KMS-11 (cell line): ENCODE measurements around the gene FPR1.

Source experiments
- H2AFZ ChIP-seq: fragments of 200-600 bp; sonication (generic); 2 replicates; pipeline ENCODE4 v1.6.1; 2016; ENCODE audit warnings: antibody characterized with exemption, mixed run types, low read depth
- H3K27ac ChIP-seq: fragments of 200-600 bp; sonication (generic); 2 replicates; pipeline ENCODE4 v1.6.1; 2016; ENCODE audit warnings: mild to moderate bottlenecking, mixed run types
- H3K27me3 ChIP-seq: fragments of 200-600 bp; sonication (generic); 2 replicates; pipeline ENCODE4 v1.6.1; 2017; ENCODE audit warnings: mild to moderate bottlenecking, low read depth, mixed run types, moderate library complexity; ENCODE audit not compliant: insufficient read depth
- H3K36me3 ChIP-seq: fragments of 200-600 bp; sonication (generic); 2 replicates; pipeline ENCODE4 v1.6.1; 2017; ENCODE audit warnings: mild to moderate bottlenecking, mixed run types; ENCODE audit not compliant: insufficient read depth
- H3K4me1 ChIP-seq: fragments of 200-600 bp; sonication (generic); 2 replicates; pipeline ENCODE4 v1.6.1; 2016; ENCODE audit warnings: mild to moderate bottlenecking, low read depth, mixed run types; ENCODE audit not compliant: poor library complexity, severe bottlenecking
- H3K4me2 ChIP-seq: fragments of 200-600 bp; sonication (generic); 2 replicates; pipeline ENCODE4 v1.7.0; 2016; ENCODE audit warnings: mild to moderate bottlenecking, mixed run types
- H3K4me3 ChIP-seq: fragments of 200-600 bp; sonication (generic); IDR thresholded peaks from 2 replicates; pipeline ENCODE4 v1.6.1; 2017; ENCODE audit warnings: low read depth, low read length, mixed read lengths; ENCODE audit not compliant: insufficient read depth
- H3K79me2 ChIP-seq: fragments of 200-600 bp; sonication (generic); 2 replicates; pipeline ENCODE4 v1.6.1; 2016; ENCODE audit warnings: low read depth, mixed run types; ENCODE audit not compliant: insufficient read depth
- H3K9ac ChIP-seq: fragments of 200-600 bp; sonication (generic); 2 replicates; pipeline ENCODE4 v1.6.1; 2016; ENCODE audit warnings: mild to moderate bottlenecking, mixed run types
- H4K20me1 ChIP-seq: fragments of 200-600 bp; sonication (generic); 2 replicates; pipeline ENCODE4 v1.6.1; 2016; ENCODE audit warnings: mild to moderate bottlenecking, mixed run types; ENCODE audit not compliant: insufficient read depth
- TF ChIP-seq, protein P1 (sequence below): fragments of 200-600 bp; sonication (generic); conservative IDR thresholded peaks from 2 replicates; pipeline ENCODE4 v1.6.1; 2017; ENCODE audit warnings: low read depth, mild to moderate bottlenecking, antibody characterized with exemption, low read length, moderate library complexity, mixed read lengths

The FPR1 gene

DNA sequence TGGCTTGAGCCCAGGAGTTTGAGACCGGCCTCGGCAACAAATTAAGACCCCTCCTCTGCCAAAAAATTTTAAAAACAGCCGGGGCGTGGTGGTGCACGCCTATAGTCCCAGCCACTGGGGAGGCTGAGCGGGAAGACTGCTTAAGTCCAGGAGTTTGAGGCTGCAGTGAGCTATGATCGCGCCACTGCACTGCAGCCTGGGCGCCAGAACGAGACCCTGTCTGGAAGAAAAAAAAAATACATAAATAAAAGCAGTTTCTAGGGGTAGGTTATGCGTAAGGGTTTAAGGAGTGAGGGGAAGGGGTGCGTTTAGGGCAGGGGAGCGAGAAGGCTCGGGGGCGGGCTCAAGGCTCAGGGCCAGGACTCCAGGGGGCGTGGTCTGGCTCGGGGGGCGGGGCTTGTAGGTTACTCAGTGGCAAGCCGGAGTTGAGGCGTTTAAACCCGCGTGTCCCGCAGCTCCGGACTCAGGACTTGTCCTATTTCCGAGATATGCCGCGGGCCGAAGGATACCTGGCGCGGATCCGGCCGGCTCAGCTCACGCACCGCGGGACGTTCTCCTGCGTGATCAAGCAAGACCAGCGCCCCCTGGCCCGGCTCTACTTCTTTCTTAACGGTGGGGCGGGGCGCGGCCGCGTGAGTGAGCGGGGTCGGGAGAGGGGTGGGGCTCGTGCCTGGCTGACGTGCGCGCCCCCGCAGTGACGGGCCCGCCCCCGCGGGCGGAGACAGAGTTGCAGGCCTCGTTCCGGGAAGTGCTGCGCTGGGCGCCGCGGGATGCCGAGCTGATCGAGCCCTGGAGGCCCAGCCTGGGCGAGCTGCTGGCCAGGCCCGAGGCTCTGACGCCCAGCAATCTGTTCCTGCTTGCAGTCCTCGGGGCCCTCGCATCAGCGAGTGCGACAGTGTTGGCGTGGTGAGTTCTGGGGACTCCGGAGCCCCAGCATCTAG, 47.8 kb downstream of the FPR1 start:
- Histone ChIP-seq H4K20me1 (no peaks in the 10 kb centered on the region), H3K27ac (no peak overlapping the region), H3K4me1 (no peaks in the 10 kb centered on the region), H3K9ac (no peak overlapping the region), H3K79me2 (no peaks in the 10 kb centered on the region), H2AFZ (no peak overlapping the region), H3K4me2 (no peak overlapping the region), H3K27me3 (no peaks in the 10 kb centered on the region), H3K4me3 (no peak overlapping the region), H3K36me3 (no peaks in the 10 kb centered on the region)
- TF ChIP-seq, protein P1, sequence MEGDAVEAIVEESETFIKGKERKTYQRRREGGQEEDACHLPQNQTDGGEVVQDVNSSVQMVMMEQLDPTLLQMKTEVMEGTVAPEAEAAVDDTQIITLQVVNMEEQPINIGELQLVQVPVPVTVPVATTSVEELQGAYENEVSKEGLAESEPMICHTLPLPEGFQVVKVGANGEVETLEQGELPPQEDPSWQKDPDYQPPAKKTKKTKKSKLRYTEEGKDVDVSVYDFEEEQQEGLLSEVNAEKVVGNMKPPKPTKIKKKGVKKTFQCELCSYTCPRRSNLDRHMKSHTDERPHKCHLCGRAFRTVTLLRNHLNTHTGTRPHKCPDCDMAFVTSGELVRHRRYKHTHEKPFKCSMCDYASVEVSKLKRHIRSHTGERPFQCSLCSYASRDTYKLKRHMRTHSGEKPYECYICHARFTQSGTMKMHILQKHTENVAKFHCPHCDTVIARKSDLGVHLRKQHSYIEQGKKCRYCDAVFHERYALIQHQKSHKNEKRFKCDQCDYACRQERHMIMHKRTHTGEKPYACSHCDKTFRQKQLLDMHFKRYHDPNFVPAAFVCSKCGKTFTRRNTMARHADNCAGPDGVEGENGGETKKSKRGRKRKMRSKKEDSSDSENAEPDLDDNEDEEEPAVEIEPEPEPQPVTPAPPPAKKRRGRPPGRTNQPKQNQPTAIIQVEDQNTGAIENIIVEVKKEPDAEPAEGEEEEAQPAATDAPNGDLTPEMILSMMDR: no peak

DNA sequence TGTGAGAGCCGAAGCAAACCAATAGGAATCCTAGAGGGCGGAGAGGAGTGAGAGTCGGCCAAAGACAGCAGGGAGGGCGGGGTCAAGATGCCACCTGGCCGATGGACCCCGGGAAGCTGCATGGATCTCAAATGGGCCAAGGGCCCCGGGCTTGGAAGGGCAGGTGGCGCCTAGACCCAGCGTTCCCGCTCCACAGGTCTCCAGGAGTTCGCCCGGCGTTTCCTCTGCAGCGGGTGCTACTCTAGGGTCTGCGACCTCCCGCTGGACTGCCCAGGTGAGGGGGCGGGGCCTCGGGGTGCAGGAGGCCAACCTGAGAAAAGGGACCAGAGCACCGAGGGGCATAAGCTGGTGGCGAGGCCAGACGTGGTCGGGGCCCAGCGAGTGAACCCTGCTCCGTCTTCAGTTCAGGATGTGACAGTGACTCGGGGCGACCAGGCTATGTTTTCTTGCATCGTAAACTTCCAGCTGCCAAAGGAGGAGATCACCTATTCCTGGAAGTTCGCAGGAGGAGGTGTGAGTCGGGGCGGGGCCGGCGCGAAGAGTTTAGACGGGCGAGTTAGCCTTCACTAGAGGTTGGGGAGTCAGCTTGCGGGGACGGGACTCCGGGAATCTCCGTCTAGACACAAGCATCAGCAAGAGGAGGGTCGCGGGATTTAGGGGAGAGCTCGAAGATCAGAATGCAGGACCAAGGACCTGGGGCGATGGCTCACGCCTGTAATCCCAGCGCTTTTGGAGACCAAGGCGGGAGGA, 48.7 kb downstream of the FPR1 start:
- Histone ChIP-seq H3K4me3 (no peak overlapping the region), H3K27me3 (no peaks in the 10 kb centered on the region), H3K4me1 (no peaks in the 10 kb centered on the region), H3K36me3 (no peaks in the 10 kb centered on the region), H3K27ac (no peak overlapping the region), H3K4me2 (no peak overlapping the region), H2AFZ (no peak overlapping the region), H4K20me1 (no peaks in the 10 kb centered on the region), H3K9ac (no peak overlapping the region), H3K79me2 (no peaks in the 10 kb centered on the region)
- TF ChIP-seq, protein P1: no peak

DNA sequence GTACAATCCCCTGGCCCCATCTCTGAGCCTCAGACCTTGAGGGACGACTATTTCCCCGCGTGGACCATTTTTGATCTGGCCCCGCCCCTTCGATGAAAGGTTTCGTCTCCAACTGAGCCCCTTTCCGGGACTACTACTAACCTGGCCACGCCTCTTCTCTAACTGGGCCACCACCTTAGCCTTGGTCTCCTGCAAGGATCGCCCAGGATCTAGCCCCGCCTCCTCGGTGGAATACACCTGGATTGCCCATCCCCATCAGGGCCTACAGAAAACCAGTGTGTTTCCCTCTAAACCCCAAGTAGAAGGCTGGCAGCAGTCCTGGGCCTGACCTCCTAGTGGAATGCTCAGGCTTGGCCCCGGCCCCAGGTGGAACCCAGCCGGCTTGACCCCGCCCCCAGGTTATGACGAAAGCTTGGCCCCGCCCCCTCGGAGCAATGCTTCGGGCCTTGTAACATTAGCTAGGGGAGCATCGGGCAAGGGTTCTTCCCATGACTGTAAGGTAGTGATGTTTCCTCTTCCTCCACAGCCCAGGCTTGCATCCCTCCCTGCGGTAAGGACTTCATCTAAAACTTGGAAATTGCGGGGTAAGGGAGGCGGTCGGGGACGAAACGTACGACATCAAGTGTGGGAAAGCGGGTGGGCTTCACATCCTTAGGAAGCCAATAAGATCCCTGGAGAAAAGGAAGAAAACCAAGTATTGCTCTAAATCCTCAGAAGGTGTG, 49.4 kb downstream of the FPR1 start:
- Histone ChIP-seq H3K79me2 (no peaks in the 10 kb centered on the region), H3K36me3 (no peaks in the 10 kb centered on the region), H3K4me3 (no peak overlapping the region), H3K27me3 (no peaks in the 10 kb centered on the region), H3K27ac (no peak overlapping the region), H3K9ac (no peak overlapping the region), H3K4me2 (no peak overlapping the region), H2AFZ (no peak overlapping the region), H4K20me1 (no peaks in the 10 kb centered on the region), H3K4me1 (no peaks in the 10 kb centered on the region)
- TF ChIP-seq, protein P1: no peak

DNA sequence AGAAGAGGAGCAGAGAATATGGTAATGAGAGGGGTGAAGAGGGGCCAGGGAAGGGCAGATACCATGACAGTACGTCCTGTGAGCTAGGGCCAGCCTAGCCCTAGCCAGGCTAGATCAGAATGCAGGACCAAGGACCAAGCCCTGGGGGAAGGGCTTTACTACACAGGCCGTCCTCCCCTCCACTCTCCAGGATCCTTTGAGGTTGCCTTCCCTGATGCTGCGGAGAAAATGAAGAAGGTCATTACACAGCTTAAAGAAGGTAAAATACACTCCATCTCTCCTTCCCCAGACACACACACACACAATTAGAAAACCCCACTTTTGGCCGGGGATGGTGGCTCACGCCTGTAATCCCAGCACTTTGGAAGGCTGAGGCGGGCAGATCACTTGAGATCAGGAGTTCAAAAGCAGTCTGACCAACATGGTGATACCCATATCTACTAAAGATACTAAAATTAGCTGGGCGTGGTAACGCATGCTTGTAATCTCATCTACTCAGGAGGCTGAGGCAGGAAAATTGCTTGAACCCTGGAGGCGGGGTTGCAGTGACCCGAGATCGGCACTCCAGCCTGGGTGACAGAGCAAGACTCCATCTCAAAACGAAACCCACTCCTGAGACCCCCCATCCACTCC, 50.1 kb downstream of the FPR1 start:
- H3K4me3 ChIP-seq: no peak overlapping the region
- H3K27ac ChIP-seq: no peak overlapping the region
- H3K4me1 ChIP-seq: no peaks in the 10 kb centered on the region
- H4K20me1 ChIP-seq: no peaks in the 10 kb centered on the region
- no peak overlapping the region for H3K9ac ChIP-seq
- no peaks in the 10 kb centered on the region for H3K27me3 ChIP-seq
- H2AFZ ChIP-seq: no peak overlapping the region
- H3K36me3 ChIP-seq: no peaks in the 10 kb centered on the region
- H3K79me2 ChIP-seq: no peaks in the 10 kb centered on the region
- TF ChIP-seq, protein P1: no peak
- no peak overlapping the region for H3K4me2 ChIP-seq
